ENCODE measurements around the gene BOK. TPM values are rescaled to one million over a fixed set of nuclear protein-coding genes. Genes with fewer than 3 reads are reported as not detected.

Gene BOK
- total RNA-seq, 1 donor from 2014 or later: not detected

DNA sequence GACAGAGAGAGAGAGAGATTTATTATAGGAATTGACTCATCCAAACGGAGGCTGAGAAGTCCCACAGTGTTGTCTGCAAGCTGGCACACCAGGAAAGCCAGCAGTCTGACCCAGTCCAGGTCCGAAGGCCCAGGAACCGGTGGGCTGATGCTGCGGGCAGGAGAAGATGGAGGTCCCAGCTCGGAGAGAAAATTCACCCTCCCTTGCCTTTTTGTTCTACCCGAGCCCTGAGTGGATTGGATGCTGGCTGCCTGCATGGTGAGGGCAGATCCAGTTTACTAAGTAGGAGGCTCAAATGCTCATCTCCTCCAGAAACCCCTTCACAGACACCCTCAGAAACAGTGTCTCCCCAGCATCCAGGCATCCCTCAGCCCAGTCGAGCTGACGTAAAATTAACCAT is 28.0 kb upstream of the BOK start:
- DNase-seq (no peak), ATAC-seq (ENCODE audit: low read depth) (no peak)
- ChIA-PET POLR2A (no interaction called here), CTCF (no interaction called here)
- TF ChIP-seq, protein P1, sequence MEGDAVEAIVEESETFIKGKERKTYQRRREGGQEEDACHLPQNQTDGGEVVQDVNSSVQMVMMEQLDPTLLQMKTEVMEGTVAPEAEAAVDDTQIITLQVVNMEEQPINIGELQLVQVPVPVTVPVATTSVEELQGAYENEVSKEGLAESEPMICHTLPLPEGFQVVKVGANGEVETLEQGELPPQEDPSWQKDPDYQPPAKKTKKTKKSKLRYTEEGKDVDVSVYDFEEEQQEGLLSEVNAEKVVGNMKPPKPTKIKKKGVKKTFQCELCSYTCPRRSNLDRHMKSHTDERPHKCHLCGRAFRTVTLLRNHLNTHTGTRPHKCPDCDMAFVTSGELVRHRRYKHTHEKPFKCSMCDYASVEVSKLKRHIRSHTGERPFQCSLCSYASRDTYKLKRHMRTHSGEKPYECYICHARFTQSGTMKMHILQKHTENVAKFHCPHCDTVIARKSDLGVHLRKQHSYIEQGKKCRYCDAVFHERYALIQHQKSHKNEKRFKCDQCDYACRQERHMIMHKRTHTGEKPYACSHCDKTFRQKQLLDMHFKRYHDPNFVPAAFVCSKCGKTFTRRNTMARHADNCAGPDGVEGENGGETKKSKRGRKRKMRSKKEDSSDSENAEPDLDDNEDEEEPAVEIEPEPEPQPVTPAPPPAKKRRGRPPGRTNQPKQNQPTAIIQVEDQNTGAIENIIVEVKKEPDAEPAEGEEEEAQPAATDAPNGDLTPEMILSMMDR (IDR thresholded peaks at IDR 0.05): no peak
- intact Hi-C loops (cut with micrococcal nuclease): no loop called here
- H3K4me3 Mint-ChIP-seq: no peak overlapping the region
- H3K4me1 Mint-ChIP-seq: no peaks in the 10 kb centered on the region
- peaks cover 1% of the 10 kb centered on the region for H3K27me3 Mint-ChIP-seq
- H3K9me3 Mint-ChIP-seq: peaks cover 4% of the 10 kb centered on the region
- no peaks in the 10 kb centered on the region for H3K36me3 Mint-ChIP-seq (ENCODE audit: low read depth)
- no peak overlapping the region for H3K27ac Mint-ChIP-seq

DNA sequence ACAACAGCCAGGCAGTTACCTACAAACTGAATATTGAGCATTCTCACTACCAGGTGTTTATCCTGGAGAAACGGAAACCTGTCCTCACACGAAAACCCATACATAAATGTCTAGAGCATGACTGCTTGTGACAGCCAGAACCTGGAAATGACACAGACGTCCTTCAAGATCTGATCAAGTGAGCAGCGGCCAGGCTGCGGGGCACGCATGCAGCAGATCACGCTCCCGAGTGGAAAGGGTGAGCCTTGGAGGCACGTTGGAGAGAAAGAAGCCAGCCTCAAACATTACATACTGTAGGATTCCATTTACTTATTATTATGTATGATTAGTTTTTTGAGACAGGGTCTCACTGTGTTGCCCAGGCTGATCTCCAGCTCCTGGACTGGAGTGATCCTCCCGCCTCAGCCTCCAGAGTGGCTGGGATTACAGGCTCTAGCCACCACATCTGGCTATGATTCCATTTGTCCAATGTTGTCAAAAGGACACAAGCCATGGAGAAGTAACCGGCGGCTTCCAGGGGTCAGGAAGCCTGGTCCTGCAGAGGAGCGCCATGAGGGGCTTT is 27.3 kb upstream of the BOK start:
- Mint-ChIP-seq H3K4me1 (no peaks in the 10 kb centered on the region), H3K4me3 (no peak overlapping the region), H3K9me3 (peaks cover 2% of the 10 kb centered on the region), H3K27ac (no peak overlapping the region), H3K36me3 (ENCODE audit: low read depth) (no peaks in the 10 kb centered on the region), H3K27me3 (peaks cover 1% of the 10 kb centered on the region)
- intact Hi-C loops (cut with micrococcal nuclease): no loop called here
- DNase-seq: no peak
- no peak for ATAC-seq (ENCODE audit: low read depth)
- ChIA-PET POLR2A (no interaction called here), CTCF (no interaction called here)
- TF ChIP-seq, protein P1 (IDR thresholded peaks at IDR 0.05): no peak

DNA sequence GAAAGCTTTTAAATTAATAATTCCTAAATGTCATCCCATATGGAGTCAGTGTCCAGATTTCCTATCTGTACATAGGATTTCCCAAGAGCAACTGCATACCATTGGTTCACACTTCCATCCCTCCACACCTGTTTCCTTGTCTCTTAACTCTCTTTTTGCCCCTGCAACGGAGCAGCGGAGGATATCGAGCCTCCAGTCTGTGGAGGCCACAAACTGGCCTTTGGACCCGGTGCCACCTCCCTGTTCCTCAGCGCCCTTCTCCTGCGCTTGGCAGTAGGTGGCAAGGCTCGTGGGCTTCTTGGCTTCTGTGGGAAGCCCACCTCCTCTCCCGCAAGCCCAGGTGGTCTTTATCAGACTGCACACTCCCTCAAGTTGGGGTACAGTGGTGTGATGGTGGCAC is 26.4 kb upstream of the BOK start:
- no peak overlapping the region for H3K27ac Mint-ChIP-seq
- intact Hi-C loops (cut with micrococcal nuclease): no loop called here
- POLR2A ChIA-PET: no interaction called here
- DNase-seq (no peak), ATAC-seq (ENCODE audit: low read depth) (no peak)
- no peaks in the 10 kb centered on the region for H3K4me1 Mint-ChIP-seq
- H3K36me3 Mint-ChIP-seq (ENCODE audit: low read depth): no peaks in the 10 kb centered on the region
- CTCF ChIA-PET: no interaction called here
- H3K27me3 Mint-ChIP-seq: peaks cover 3% of the 10 kb centered on the region
- TF ChIP-seq, protein P1 (IDR thresholded peaks at IDR 0.05): no peak
- H3K9me3 Mint-ChIP-seq: no peaks in the 10 kb centered on the region
- H3K4me3 Mint-ChIP-seq: no peak overlapping the region

DNA sequence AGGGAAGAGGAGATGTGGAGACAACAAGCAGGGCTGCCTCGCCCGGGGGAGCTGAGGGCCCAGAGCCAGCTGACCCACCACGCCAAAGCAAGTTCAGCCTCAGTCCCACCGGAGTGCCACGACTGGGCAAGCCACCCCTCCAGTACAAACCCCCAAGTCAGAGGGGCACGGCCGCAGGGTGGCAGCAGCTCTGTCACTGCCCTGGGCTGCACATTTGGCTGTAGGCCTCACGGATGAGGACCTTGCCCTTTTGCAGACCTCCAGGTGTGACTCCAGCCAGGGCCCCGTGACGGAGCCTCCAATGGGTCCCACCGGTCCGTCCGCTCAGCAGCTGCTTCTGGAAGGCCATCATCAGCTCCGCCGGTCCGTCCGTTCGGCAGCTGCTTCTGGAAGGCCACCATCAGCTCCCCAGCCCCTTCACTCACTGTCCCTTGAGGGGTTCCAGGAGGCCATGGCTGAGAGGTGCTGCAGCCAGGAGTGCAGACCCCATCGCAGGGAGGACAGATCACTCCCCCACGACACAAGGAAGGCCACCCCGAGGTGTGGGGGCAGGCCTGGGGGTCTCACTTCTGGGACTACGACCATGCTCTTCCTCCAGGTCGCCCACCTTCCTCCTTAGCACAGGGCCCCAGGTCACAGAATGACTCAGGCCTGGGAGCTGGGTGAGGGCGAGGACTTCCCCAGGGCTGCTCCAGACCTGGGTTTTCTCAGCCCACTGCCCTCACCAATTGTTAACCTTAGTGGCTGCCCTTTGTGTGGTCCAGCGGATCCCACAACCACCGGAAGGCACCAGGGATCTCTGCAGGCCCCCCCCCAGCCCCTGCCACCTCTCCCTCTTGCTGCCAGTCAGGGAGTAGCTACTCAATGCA is 25.6 kb upstream of the BOK start:
- Mint-ChIP-seq H3K36me3 (ENCODE audit: low read depth) (no peaks in the 10 kb centered on the region), H3K27ac (no peak overlapping the region), H3K4me1 (no peaks in the 10 kb centered on the region), H3K27me3 (peaks cover 3% of the 10 kb centered on the region), H3K9me3 (no peaks in the 10 kb centered on the region), H3K4me3 (no peak overlapping the region)
- ChIA-PET POLR2A (no interaction called here), CTCF (no interaction called here)
- DNase-seq: no peak
- TF ChIP-seq, protein P1 (IDR thresholded peaks at IDR 0.05): no peak
- no peak for ATAC-seq (ENCODE audit: low read depth)
- intact Hi-C loops (cut with micrococcal nuclease): no loop called here

DNA sequence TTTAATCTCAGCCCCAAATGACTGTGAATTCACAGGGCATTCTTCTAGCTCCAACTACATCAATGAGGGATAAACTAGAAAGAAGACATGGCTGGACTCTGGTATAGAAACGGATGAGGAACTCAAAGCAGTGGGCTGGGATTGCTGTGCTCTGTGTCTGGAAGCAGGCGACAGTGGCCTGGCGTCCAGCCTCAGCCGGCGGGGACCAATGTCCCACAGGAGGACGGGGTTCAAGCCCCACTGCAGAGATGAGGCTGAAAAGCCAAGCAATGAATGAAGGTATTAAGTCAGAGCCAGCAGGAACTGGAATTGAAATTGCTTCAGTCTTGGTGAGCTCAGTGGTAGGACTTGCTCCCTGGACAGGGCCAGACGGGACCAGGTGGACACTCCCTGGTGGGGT is 24.3 kb upstream of the BOK start:
- ChIA-PET CTCF (no interaction called here), POLR2A (no interaction called here)
- Mint-ChIP-seq H3K36me3 (ENCODE audit: low read depth) (no peaks in the 10 kb centered on the region), H3K4me3 (no peak overlapping the region), H3K27ac (no peak overlapping the region), H3K4me1 (no peaks in the 10 kb centered on the region), H3K27me3 (peaks cover 7% of the 10 kb centered on the region), H3K9me3 (no peaks in the 10 kb centered on the region)
- no peak for DNase-seq
- intact Hi-C loops (cut with micrococcal nuclease): no loop called here
- no peak for ATAC-seq (ENCODE audit: low read depth)
- TF ChIP-seq, protein P1 (IDR thresholded peaks at IDR 0.05): no peak
